Measurements from ENCODE around the gene ADRA2B. TPM values are rescaled to one million over a fixed set of nuclear protein-coding genes. Genes with fewer than 3 reads are reported as not detected.
A peak's percentile ranks its signal among the peaks of the same experiment; 100 is the strongest.
"Not testable (repeated sequence)": the region's sequence is repeated elsewhere in the genome, so short reads cannot be mapped to it uniquely, and the experiment has no call there.

Gene ADRA2B
- total and polyA plus RNA-seq, 4 donors: 0.26 to 34.0 (median 0.81) TPM; not detected in 1

- peak overlapping the region in 1 of 2 donors; percentile 6 for H3K27ac ChIP-seq (ENCODE audit: low read depth in 1 of 2, low read length in 2 of 2)
- no peaks in the 10 kb centered on the region for H3K27me3 ChIP-seq (ENCODE audit: control insufficient read depth in 1 of 2, insufficient read depth in 2 of 2, low read length in 1 of 2)
- intact Hi-C loops (cut with DNase I): loop anchor here (5.0 to 10.0 kb wide), 2 partner anchors 107 to 359 kb away; partner anchors contain the start of gene NEURL3 (in 1 of the 2)
- H3K36me3 ChIP-seq (ENCODE audit: control insufficient read depth in 1 of 2, insufficient read depth in 2 of 2, low read length in 1 of 2): no peaks in the 10 kb centered on the region
- H3K4me3 ChIP-seq (ENCODE audit: low read length in 2 of 2): no peak overlapping the region
- ATAC-seq (ENCODE audit: low FRiP score): no peak
- H3K9me3 ChIP-seq (ENCODE audit: control insufficient read depth, low read length): no peaks in the 10 kb centered on the region
- no peak for DNase-seq
- H3K4me1 ChIP-seq (ENCODE audit: control insufficient read depth in 1 of 2, insufficient read depth in 2 of 2, low read length in 2 of 2): no peaks in the 10 kb centered on the region
- 41 to 53% methylated on average over 3 of the region's 3 CpGs for WGBS, 2 donors
Observed at GRCh38 chr2:96145848-96146152, 29.4 kb upstream of the ADRA2B start.

DNA sequence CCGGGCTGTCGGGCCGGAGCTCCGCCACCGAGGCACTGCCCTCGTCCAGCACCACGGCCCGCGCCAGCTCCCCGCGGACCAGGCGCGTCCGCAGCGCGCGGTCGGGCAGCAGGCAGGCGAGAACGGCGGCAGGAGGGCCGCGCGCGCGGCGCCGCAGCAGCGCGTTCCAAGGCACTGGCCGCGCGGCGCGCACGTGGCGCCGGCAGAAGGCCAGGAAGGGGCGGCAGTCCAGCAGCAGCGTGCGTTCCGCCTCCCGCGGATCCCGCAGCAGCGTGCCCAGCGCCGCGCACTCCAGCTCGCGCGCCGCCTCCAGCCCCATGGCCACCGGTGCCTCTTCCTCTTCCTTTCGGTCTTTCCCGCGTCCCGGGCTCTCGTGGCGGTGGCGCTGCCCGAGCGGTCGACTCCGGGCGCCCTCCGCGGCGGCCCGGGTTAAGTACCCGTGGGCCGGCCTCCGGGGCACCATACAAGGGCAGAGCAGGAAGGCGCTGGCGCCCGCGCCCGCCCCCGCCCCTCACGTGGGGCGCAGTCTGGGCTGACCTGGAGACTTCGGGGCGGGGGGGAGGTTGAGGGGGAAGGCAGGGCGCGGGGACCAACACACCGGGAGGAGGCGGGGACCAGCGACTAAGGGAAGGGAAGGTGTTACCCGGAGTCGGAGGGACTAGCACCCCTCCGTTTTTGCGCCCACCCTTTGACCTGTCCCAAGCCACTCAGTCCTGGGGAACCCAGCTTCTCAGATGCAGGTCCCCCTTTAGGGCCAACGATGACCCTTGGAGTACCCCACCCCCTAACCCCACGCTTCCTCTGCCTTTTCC is 28.9 kb upstream of the ADRA2B start, which contains the start of gene DUSP2:
TSS of gene DUSP2 (minus strand) at position 405 of the 812 bp plus-strand sequence. CDS start at position 319, 86 bp downstream.
- Histone ChIP-seq H3K36me3 (ENCODE audit: control insufficient read depth in 1 of 2, insufficient read depth in 2 of 2, low read length in 1 of 2) (no peaks in the 10 kb centered on the region), H3K4me1 (ENCODE audit: control insufficient read depth in 1 of 2, insufficient read depth in 2 of 2, low read length in 2 of 2) (no peaks in the 10 kb centered on the region), H3K27ac (ENCODE audit: low read depth in 1 of 2, low read length in 2 of 2) (peak within 1 kb of the TSS; percentile 6 to 26), H3K27me3 (ENCODE audit: control insufficient read depth in 1 of 2, insufficient read depth in 2 of 2, low read length in 1 of 2) (no peaks in the 10 kb centered on the region), H3K9me3 (ENCODE audit: control insufficient read depth, low read length) (no peaks in the 10 kb centered on the region), H3K4me3 (ENCODE audit: low read length in 2 of 2) (peak within 1 kb of the TSS; percentile 18 to 23)
- ATAC-seq (ENCODE audit: low FRiP score) (peak; percentile 75), DNase-seq (peak; percentile 88 to 92)
- intact Hi-C loops (cut with DNase I): loop anchor here (5.0 to 10.0 kb wide), 2 partner anchors 107 to 360 kb away; partner anchors contain the start of gene NEURL3 (in 1 of the 2)
- 4% methylated on average over 73 to 94 of the region's 94 CpGs for WGBS, 2 donors

GRCh38 chr2:96144481-96145035 is 28.2 kb upstream of the ADRA2B start:
- no peaks in the 10 kb centered on the region for H3K4me1 ChIP-seq (ENCODE audit: control insufficient read depth in 1 of 2, insufficient read depth in 2 of 2, low read length in 2 of 2)
- WGBS, 2 donors: 11% methylated on average over 26 to 35 of the region's 35 CpGs
- H3K27me3 ChIP-seq (ENCODE audit: control insufficient read depth in 1 of 2, insufficient read depth in 2 of 2, low read length in 1 of 2): no peaks in the 10 kb centered on the region
- no peaks in the 10 kb centered on the region for H3K36me3 ChIP-seq (ENCODE audit: control insufficient read depth in 1 of 2, insufficient read depth in 2 of 2, low read length in 1 of 2)
- H3K27ac ChIP-seq (ENCODE audit: low read depth in 1 of 2, low read length in 2 of 2): no peak overlapping the region
- DNase-seq (peak in 1 of 2 donors; percentile 66), ATAC-seq (ENCODE audit: low FRiP score) (no peak)
- intact Hi-C loops (cut with DNase I): loop anchor here (5.0 to 10.0 kb wide), 3 partner anchors 108 to 360 kb away; partner anchors contain the start of gene NEURL3 (in 1 of the 2)
- no peaks in the 10 kb centered on the region for H3K9me3 ChIP-seq (ENCODE audit: control insufficient read depth, low read length)
- peak overlapping the region; percentile 18 to 23 for H3K4me3 ChIP-seq (ENCODE audit: low read length in 2 of 2)

DNA sequence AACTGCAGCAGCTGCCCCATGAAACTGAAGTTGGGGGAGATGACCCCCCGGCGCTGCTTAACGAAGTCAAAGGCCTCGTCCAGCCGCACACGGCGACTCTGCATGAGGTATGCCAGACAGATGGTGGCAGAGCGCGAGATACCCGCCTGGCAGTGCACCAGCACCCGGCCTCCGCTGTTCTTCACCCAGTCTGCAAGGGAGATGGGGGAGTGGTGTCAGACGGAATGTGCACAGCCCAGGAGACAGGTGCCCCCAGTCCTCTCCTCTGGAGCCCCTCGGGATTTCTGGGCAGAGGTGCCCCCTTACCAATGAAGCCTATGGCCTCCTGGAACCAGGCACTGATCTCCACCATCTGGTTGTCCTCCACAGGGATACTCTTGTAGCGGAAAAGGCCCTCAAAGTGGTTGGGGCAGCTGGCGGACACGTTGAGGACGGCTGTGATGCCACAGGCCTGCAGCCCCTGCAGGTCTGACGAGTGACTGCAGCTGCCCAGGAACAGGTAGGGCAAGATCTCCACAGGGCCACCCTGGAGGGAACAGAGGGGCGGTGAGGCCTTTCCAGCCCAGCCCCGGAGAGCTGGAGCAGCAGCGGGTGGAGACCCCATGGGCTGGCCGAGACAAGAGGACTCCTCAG is 27.6 kb upstream of the ADRA2B start:
- intact Hi-C loops (cut with DNase I): loop anchor here in 1 of 2 donors (5.0 to 10.0 kb wide), 2 partner anchors 118 to 361 kb away; partner anchors contain the start of gene NEURL3
- no peaks in the 10 kb centered on the region for H3K36me3 ChIP-seq (ENCODE audit: control insufficient read depth in 1 of 2, insufficient read depth in 2 of 2, low read length in 1 of 2)
- 95 to 96% methylated on average over 20 to 23 of the region's 23 CpGs for WGBS, 2 donors
- H3K27me3 ChIP-seq (ENCODE audit: control insufficient read depth in 1 of 2, insufficient read depth in 2 of 2, low read length in 1 of 2): no peaks in the 10 kb centered on the region
- H3K27ac ChIP-seq (ENCODE audit: low read depth in 1 of 2, low read length in 2 of 2): no peak overlapping the region
- ATAC-seq (ENCODE audit: low FRiP score): no peak
- no peaks in the 10 kb centered on the region for H3K9me3 ChIP-seq (ENCODE audit: control insufficient read depth, low read length)
- H3K4me3 ChIP-seq (ENCODE audit: low read length in 2 of 2): no peak overlapping the region
- H3K4me1 ChIP-seq (ENCODE audit: control insufficient read depth in 1 of 2, insufficient read depth in 2 of 2, low read length in 2 of 2): no peaks in the 10 kb centered on the region
- DNase-seq: peak; percentile 45 to 66

DNA sequence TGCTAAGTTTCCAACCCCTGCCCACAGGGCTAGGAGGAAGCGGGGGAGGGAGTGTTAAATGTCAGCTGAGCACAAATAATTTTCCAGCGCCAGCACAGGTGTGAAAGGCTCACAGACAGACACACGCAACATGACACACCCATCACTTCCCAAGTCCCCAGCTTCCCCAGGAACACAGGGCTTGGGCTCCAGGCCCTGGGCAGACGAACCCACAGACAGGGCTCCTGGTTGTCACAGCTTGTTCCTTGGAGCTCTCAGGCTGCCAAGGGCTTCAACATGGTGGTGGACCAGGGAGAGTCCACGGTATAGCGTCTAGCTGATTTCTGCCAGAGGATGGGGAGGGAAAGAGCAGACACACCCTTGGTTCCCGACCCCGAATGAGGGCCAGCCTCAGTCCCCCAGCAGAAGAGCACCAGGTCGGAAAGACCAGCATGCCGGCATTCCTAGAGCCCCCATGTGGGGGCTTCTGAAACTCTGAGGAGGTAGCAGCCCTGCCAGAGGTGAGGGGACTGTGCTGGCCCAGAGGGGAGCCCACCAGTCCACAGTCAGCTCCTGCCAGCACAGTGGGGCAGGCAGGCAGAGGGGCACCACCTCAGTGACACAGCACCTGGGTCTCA is 27.0 kb upstream of the ADRA2B start:
- Histone ChIP-seq H3K9me3 (ENCODE audit: control insufficient read depth, low read length) (no peaks in the 10 kb centered on the region), H3K36me3 (ENCODE audit: control insufficient read depth in 1 of 2, insufficient read depth in 2 of 2, low read length in 1 of 2) (no peaks in the 10 kb centered on the region), H3K4me3 (ENCODE audit: low read length in 2 of 2) (no peak overlapping the region), H3K27ac (ENCODE audit: low read depth in 1 of 2, low read length in 2 of 2) (no peak overlapping the region), H3K4me1 (ENCODE audit: control insufficient read depth in 1 of 2, insufficient read depth in 2 of 2, low read length in 2 of 2) (no peaks in the 10 kb centered on the region), H3K27me3 (ENCODE audit: control insufficient read depth in 1 of 2, insufficient read depth in 2 of 2, low read length in 1 of 2) (no peaks in the 10 kb centered on the region)
- ATAC-seq (ENCODE audit: low FRiP score) (no peak), DNase-seq (peak; percentile 34 to 62)
- 87 to 91% methylated on average over 10 of the region's 10 CpGs for WGBS, 2 donors
- intact Hi-C loops (cut with DNase I): loop anchor here in 1 of 2 donors (5.0 to 10.0 kb wide), 2 partner anchors 119 to 361 kb away; partner anchors contain the start of gene NEURL3

GRCh38 chr2:96142217-96143113 is 26.1 kb upstream of the ADRA2B start:
- 89 to 90% methylated on average over 26 of the region's 26 CpGs for WGBS, 2 donors
- no peak overlapping the region for H3K27ac ChIP-seq (ENCODE audit: low read depth in 1 of 2, low read length in 2 of 2)
- H3K9me3 ChIP-seq (ENCODE audit: control insufficient read depth, low read length): no peaks in the 10 kb centered on the region
- no peaks in the 10 kb centered on the region for H3K4me1 ChIP-seq (ENCODE audit: control insufficient read depth in 1 of 2, insufficient read depth in 2 of 2, low read length in 2 of 2)
- DNase-seq (peak; percentile 44 to 67), ATAC-seq (ENCODE audit: low FRiP score) (no peak)
- H3K27me3 ChIP-seq (ENCODE audit: control insufficient read depth in 1 of 2, insufficient read depth in 2 of 2, low read length in 1 of 2): no peaks in the 10 kb centered on the region
- intact Hi-C loops (cut with DNase I): loop anchor here in 1 of 2 donors (5.0 to 10.0 kb wide), 2 partner anchors 120 to 362 kb away; partner anchors contain the start of gene NEURL3
- no peaks in the 10 kb centered on the region for H3K36me3 ChIP-seq (ENCODE audit: control insufficient read depth in 1 of 2, insufficient read depth in 2 of 2, low read length in 1 of 2)
- no peak overlapping the region for H3K4me3 ChIP-seq (ENCODE audit: low read length in 2 of 2)

- not testable (repeated sequence) for H3K9me3 ChIP-seq (ENCODE audit: control insufficient read depth, low read length); H3K4me1 ChIP-seq (ENCODE audit: control insufficient read depth in 1 of 2, insufficient read depth in 2 of 2, low read length in 2 of 2); H3K27me3 ChIP-seq (ENCODE audit: control insufficient read depth in 1 of 2, insufficient read depth in 2 of 2, low read length in 1 of 2); H3K27ac ChIP-seq (ENCODE audit: low read depth in 1 of 2, low read length in 2 of 2); H3K36me3 ChIP-seq (ENCODE audit: control insufficient read depth in 1 of 2, insufficient read depth in 2 of 2, low read length in 1 of 2); H3K4me3 ChIP-seq (ENCODE audit: low read length in 2 of 2); ATAC-seq (ENCODE audit: low FRiP score)
- DNase-seq: peak in 1 of 2 donors; percentile 27
- WGBS, 2 donors: 94 to 97% methylated on average over 5 of the region's 5 CpGs
- intact Hi-C loops (cut with DNase I): loop anchor here in 1 of 2 donors (5.0 to 10.0 kb wide), 2 partner anchors 121 to 363 kb away; partner anchors contain the start of gene NEURL3
Observed at GRCh38 chr2:96141624-96141967, 25.2 kb upstream of the ADRA2B start.

Data from aorta (tissue), 5 donors.